ENCODE results near the gene CLASP1.

Gene CLASP1

GRCh38 chr2:121605820-121606733 is 43.2 kb downstream of the CLASP1 start:
- Histone ChIP-seq H3K4me3 (no peak overlapping the region), H3K27ac (no peak overlapping the region)
- DNase-seq (ENCODE audit: low spot score): no peak
- TF ChIP-seq, protein P1, sequence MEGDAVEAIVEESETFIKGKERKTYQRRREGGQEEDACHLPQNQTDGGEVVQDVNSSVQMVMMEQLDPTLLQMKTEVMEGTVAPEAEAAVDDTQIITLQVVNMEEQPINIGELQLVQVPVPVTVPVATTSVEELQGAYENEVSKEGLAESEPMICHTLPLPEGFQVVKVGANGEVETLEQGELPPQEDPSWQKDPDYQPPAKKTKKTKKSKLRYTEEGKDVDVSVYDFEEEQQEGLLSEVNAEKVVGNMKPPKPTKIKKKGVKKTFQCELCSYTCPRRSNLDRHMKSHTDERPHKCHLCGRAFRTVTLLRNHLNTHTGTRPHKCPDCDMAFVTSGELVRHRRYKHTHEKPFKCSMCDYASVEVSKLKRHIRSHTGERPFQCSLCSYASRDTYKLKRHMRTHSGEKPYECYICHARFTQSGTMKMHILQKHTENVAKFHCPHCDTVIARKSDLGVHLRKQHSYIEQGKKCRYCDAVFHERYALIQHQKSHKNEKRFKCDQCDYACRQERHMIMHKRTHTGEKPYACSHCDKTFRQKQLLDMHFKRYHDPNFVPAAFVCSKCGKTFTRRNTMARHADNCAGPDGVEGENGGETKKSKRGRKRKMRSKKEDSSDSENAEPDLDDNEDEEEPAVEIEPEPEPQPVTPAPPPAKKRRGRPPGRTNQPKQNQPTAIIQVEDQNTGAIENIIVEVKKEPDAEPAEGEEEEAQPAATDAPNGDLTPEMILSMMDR (IDR thresholded peaks at IDR 0.05): no peak

DNA sequence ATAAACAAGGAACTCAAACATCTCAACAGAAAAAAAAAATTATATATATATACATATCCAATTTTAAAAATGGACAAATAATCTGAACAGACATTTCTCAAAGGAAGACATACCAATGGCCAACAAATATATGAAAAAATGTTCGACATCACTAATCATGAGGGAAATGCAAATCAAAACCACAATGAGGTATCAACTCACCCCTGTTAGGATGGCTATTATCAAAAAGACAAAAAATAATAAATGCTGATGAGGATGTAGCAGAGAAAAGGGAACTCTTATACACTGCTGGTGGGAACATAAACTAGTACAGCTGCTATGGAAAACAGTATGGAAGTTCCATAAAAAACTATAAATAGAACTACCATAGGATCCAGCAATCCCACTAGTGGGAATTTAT is 46.1 kb downstream of the CLASP1 start:
- H3K27ac ChIP-seq: no peak overlapping the region
- DNase-seq (ENCODE audit: low spot score): no peak
- TF ChIP-seq, protein P1 (IDR thresholded peaks at IDR 0.05): no peak
- H3K4me3 ChIP-seq: no peak overlapping the region

DNA sequence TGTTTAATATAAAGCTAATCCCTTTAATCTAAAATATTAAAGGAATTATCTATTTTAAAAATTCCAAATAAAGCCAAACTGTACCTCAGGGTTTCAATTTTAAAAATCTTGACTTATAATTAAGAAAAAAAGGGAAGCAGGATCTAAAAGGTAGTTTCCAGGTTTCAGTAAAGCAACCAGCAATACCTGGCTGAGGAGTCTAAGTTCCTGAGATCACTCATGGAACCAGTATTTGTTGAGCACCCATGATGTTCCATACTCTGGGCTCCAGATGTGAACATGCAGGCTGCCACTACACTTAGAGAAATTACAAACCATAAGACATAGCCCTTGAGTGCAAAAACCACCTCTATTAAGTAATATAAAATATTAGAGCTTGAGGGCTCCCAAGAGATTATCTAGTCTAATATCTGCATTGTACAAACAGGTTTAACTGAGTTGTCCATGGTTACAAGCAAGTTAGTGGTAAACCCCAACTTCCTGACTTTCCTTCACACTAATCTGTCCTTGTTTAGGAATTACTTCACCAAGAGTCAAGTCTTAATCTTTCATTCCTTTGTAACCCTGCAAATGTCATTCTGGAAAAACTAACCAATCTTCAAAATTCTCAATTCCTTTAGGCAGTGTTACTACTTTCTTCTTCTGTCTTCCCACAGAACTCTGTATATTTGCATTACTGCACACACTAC is 49.2 kb downstream of the CLASP1 start:
- TF ChIP-seq, protein P1 (IDR thresholded peaks at IDR 0.05): no peak
- no peak overlapping the region for H3K4me3 ChIP-seq
- H3K27ac ChIP-seq: no peak overlapping the region
- DNase-seq (ENCODE audit: low spot score): no peak

- Histone ChIP-seq H3K4me3 (no peak overlapping the region), H3K27ac (no peak overlapping the region)
- no peak for DNase-seq (ENCODE audit: low spot score)
- TF ChIP-seq, protein P1 (IDR thresholded peaks at IDR 0.05): no peak
Observed at GRCh38 chr2:121598087-121598486, 51.2 kb downstream of the CLASP1 start.

DNA sequence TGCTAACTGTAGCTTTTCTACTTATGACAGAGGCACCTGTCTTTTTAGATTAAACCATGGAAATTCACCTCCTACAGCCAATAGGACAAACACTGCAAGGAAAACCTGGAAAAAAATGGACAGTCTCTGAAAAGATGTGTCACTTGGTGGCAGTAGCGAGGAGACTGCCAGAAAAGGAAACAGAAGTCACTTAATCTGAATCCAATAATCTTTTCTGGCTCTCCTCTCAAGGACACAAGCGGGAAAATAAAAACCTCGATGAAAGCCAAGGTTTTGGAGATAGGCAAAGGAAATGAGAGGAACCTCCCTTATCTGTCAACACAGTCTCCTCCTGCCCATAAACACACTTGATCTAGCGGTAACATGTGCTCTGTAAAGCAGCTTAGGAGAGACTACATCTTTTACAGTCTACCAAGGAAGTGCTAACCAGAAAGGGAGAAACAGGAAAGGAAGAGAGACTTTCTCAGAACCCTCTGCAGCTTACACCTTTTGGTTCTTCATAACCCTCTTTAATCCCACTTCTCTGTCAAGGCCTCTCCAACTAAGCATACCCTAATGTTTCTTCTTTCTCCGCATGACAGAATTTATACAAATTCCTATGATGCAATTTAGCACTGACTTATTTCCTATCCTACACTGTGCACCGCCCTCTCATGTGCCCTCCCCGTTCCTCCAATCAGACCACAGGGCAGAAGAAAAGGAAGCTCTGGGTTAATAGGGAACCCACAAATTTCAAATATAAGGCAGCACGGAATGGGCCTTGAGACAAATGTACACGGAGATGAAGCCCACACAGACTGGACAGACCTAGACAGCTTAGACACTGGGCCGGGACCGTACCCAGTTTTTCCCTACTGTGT is 52.8 kb downstream of the CLASP1 start:
- TF ChIP-seq, protein P1 (IDR thresholded peaks at IDR 0.05): no peak
- Histone ChIP-seq H3K4me3 (peak overlapping the region; percentile 28), H3K27ac (peak overlapping the region in 1 of 2 donors; percentile 23)
- DNase-seq (ENCODE audit: low spot score): no peak

- no peak overlapping the region for H3K4me3 ChIP-seq
- TF ChIP-seq, protein P1 (IDR thresholded peaks at IDR 0.05): no peak
- no peak overlapping the region for H3K27ac ChIP-seq
- no peak for DNase-seq (ENCODE audit: low spot score)
Observed at GRCh38 chr2:121595012-121595891, 54.0 kb downstream of the CLASP1 start.

Measured in coronary artery (tissue), 2 donors.